Naive thymus-derived CD8-positive, alpha-beta T cell (primary cell): Measurements from ENCODE around the gene PRKCI. TPM values are rescaled to one million over a fixed set of nuclear protein-coding genes. Genes with fewer than 3 reads are reported as not detected.
"Not testable (repeated sequence)": the region's sequence is repeated elsewhere in the genome, so short reads cannot be mapped to it uniquely, and the experiment has no call there.

ENCODE experiments used
- ATAC-seq, 2 donors: fragments of 150-1000 bp; cut with Tn5 transposase in 1 of 2; sonication (Bioruptor Pico), chemical (Tn5 transposase) in 1 of 2; 1 replicate in 1 of 2; 2 replicates in 1 of 2; pipeline ENCODE4 v1.10.0; 2021; ENCODE audit warnings: mild to moderate bottlenecking in 2 of 2, moderate library complexity in 2 of 2
- POLR2A ChIA-PET: fragments of 350-600 bp; sonication (Branson Sonifier 250); formaldehyde crosslinking; loops from one replicate; lab custom pipeline; 2021; ENCODE audit warnings: antibody characterized with exemption; lab: Charles Lee
- DNase-seq, 10 donors: peaks; one replicate each; pipeline versions ENCODE4 v3.0.0 to v3.0.0-alpha.2; 2020 to 2022
- H3K27ac Mint-ChIP-seq, 10 donors: one replicate each; pipeline ENCODE4 v1.8.0; 2020 to 2022; ENCODE audit warnings: mild to moderate bottlenecking in 10 of 10, mixed read lengths in 10 of 10, moderate library complexity in 4 of 10, inconsistent platforms in 1 of 10
- H3K27me3 Mint-ChIP-seq, 5 donors: one replicate each; pipeline ENCODE4 v1.8.0; 2021 to 2022; ENCODE audit warnings: mixed read lengths in 5 of 5
- H3K36me3 Mint-ChIP-seq, 3 donors: one replicate each; pipeline ENCODE4 v1.8.0; 2020 to 2022; ENCODE audit warnings: mixed read lengths in 3 of 3, mild to moderate bottlenecking in 2 of 3, inconsistent platforms in 1 of 3
- H3K4me1 Mint-ChIP-seq, 4 donors: one replicate each; pipeline ENCODE4 v1.8.0; 2021 to 2022; ENCODE audit warnings: mixed read lengths in 4 of 4
- H3K4me3 Mint-ChIP-seq, 10 donors: one replicate each; pipeline ENCODE4 v1.8.0; 2020 to 2022; ENCODE audit warnings: mild to moderate bottlenecking in 10 of 10, mixed read lengths in 10 of 10, moderate library complexity in 6 of 10, inconsistent platforms in 1 of 10
- H3K9me3 Mint-ChIP-seq, 9 donors: one replicate each; pipeline ENCODE4 v1.8.0; 2020 to 2022; ENCODE audit warnings: mixed read lengths in 9 of 9, mild to moderate bottlenecking in 3 of 9, inconsistent platforms in 1 of 9, moderate library complexity in 1 of 9
- polyA plus RNA-seq, 3 donors: library from polyadenylated mRNA; unstranded; fragments of 300-500 nt; fragmentation: Illumina TruSeq; gene quantifications; one replicate each; pipeline ENCODE4 v1.2.3, GENCODE V29; 2021
- total RNA-seq, 8 experiments: library from RNA in 2 of 8; stranded (reverse) in 2 of 8; gene quantifications; one replicate each; pipeline ENCODE4 v1.2.3 and lab custom pipeline; 2021 to 2026

Gene PRKCI
- total and polyA plus RNA-seq, 5 experiments from 2014 or later: 10.8 to 27.8 (median 15.0) TPM

GRCh38 chr3:170270282-170270881 lies 48.2 kb downstream of the PRKCI start:
- Mint-ChIP-seq H3K4me3 (no peak overlapping the region), H3K27me3 (no peaks in the 10 kb centered on the region), H3K9me3 (no peaks in the 10 kb centered on the region), H3K36me3 (peaks cover 19 to 66% (median 26%) of the 10 kb centered on the region in 3 donors), H3K4me1 (no peaks in the 10 kb centered on the region), H3K27ac (no peak overlapping the region)
- no peak for ATAC-seq
- DNase-seq: no peak
- POLR2A ChIA-PET: interaction anchor here (0.6 to 0.9 kb wide), 2 partner anchors 32 to 90 kb away, joined by 3 to 5 read pairs; no protein-coding TSS in a partner anchor

GRCh38 chr3:170274641-170275040 lies 52.4 kb downstream of the PRKCI start:
- no peaks in the 10 kb centered on the region for H3K9me3 Mint-ChIP-seq
- no peak for ATAC-seq
- H3K36me3 Mint-ChIP-seq: peaks cover 19 to 68% (median 32%) of the 10 kb centered on the region in 3 donors

GRCh38 chr3:170275832-170276231 lies 53.6 kb downstream of the PRKCI start:
- Mint-ChIP-seq H3K4me1 (peaks cover 8 to 24% (median 20%) of the 10 kb centered on the region in 4 donors), H3K27ac (peak overlapping the region in 1 of 10 donors; percentile 20), H3K4me3 (no peak overlapping the region), H3K27me3 (no peaks in the 10 kb centered on the region), H3K36me3 (peaks cover 19 to 67% (median 36%) of the 10 kb centered on the region in 3 donors), H3K9me3 (no peaks in the 10 kb centered on the region)
- POLR2A ChIA-PET: interaction anchor here (0.7 kb wide), 2 partner anchors 8 to 95 kb away, joined by 3 read pairs; no protein-coding TSS in a partner anchor
- ATAC-seq (no peak), DNase-seq (no peak)

More at GRCh38 chr3:170274641-170275040, 52.4 kb downstream of the PRKCI start:
- DNase-seq: no peak
- no peaks in the 10 kb centered on the region for H3K27me3 Mint-ChIP-seq
- H3K4me1 Mint-ChIP-seq: peaks cover 8 to 24% (median 20%) of the 10 kb centered on the region in 4 donors
- POLR2A ChIA-PET: no interaction called here
- peak overlapping the region in 2 of 10 donors; percentile 5 to 7 for H3K27ac Mint-ChIP-seq
- no peak overlapping the region for H3K4me3 Mint-ChIP-seq

- POLR2A ChIA-PET, ATAC-seq, H3K27me3 Mint-ChIP-seq, H3K9me3 Mint-ChIP-seq: not testable (repeated sequence)
- DNase-seq: peak in 2 of 10 donors; percentile 11 to 44
- Mint-ChIP-seq H3K4me3 (peak overlapping the region; percentile 29 to 87 (median 68)), H3K4me1 (peaks cover 8 to 24% (median 20%) of the 10 kb centered on the region in 4 donors), H3K27ac (peak overlapping the region in 8 of 10 donors; percentile 31 to 93 (median 73)), H3K36me3 (peaks cover 10 to 67% (median 28%) of the 10 kb centered on the region in 3 donors)
These were observed 55.1 kb downstream of the PRKCI start for GRCh38 chr3:170277311-170277710.

- Mint-ChIP-seq H3K36me3 (peaks cover 6 to 66% (median 28%) of the 10 kb centered on the region in 3 donors), H3K27me3 (no peaks in the 10 kb centered on the region), H3K4me1 (peaks cover 8 to 24% (median 20%) of the 10 kb centered on the region in 4 donors), H3K4me3 (peak overlapping the region; percentile 55 to 87 (median 76)), H3K27ac (peak overlapping the region; percentile 67 to 93 (median 78)), H3K9me3 (no peaks in the 10 kb centered on the region)
- DNase-seq (peak in 3 of 10 donors; percentile 10 to 26 (median 22)), ATAC-seq (no peak)
- POLR2A ChIA-PET: interaction anchor here (0.8 kb wide), 1 partner anchor 79 kb away, joined by 3 read pairs; no protein-coding TSS in a partner anchor
These were observed 55.8 kb downstream of the PRKCI start for GRCh38 chr3:170277833-170278580.

GRCh38 chr3:170278627-170279026 lies 56.4 kb downstream of the PRKCI start:
- Mint-ChIP-seq H3K27me3 (no peaks in the 10 kb centered on the region), H3K4me3 (no peak overlapping the region), H3K9me3 (no peaks in the 10 kb centered on the region), H3K4me1 (peaks cover 8 to 24% (median 20%) of the 10 kb centered on the region in 4 donors), H3K36me3 (peaks cover 6 to 63% (median 22%) of the 10 kb centered on the region in 3 donors), H3K27ac (peak overlapping the region in 4 of 10 donors; percentile 43 to 80 (median 78))
- DNase-seq (no peak), ATAC-seq (no peak)
- POLR2A ChIA-PET: no interaction called here

GRCh38 chr3:170290194-170290593 lies 68.0 kb downstream of the PRKCI start:
- no peak overlapping the region for H3K27ac Mint-ChIP-seq
- no peak for ATAC-seq
- POLR2A ChIA-PET: no interaction called here

GRCh38 chr3:170295586-170295985 lies 73.4 kb downstream of the PRKCI start:
- DNase-seq: no peak
- POLR2A ChIA-PET: no interaction called here
- H3K27ac Mint-ChIP-seq: no peak overlapping the region
- no peaks in the 10 kb centered on the region for H3K27me3 Mint-ChIP-seq
- peaks cover 0 to 37% (median 19%) of the 10 kb centered on the region in 3 donors for H3K36me3 Mint-ChIP-seq
- no peak overlapping the region for H3K4me3 Mint-ChIP-seq
- no peak for ATAC-seq
- H3K4me1 Mint-ChIP-seq: no peaks in the 10 kb centered on the region
- no peaks in the 10 kb centered on the region for H3K9me3 Mint-ChIP-seq

More at GRCh38 chr3:170290194-170290593, 68.0 kb downstream of the PRKCI start:
- DNase-seq: no peak
- H3K9me3 Mint-ChIP-seq: no peaks in the 10 kb centered on the region
- H3K4me3 Mint-ChIP-seq: no peak overlapping the region
- no peaks in the 10 kb centered on the region for H3K27me3 Mint-ChIP-seq
- H3K36me3 Mint-ChIP-seq: peaks cover 0 to 31% (median 21%) of the 10 kb centered on the region in 3 donors
- H3K4me1 Mint-ChIP-seq: no peaks in the 10 kb centered on the region

- no peak for ATAC-seq
- Mint-ChIP-seq H3K4me3 (no peak overlapping the region), H3K36me3 (peaks cover 0 to 32% (median 19%) of the 10 kb centered on the region in 3 donors), H3K27me3 (no peaks in the 10 kb centered on the region), H3K4me1 (no peaks in the 10 kb centered on the region), H3K9me3 (no peaks in the 10 kb centered on the region), H3K27ac (peak overlapping the region in 1 of 10 donors; percentile 8)
- POLR2A ChIA-PET: no interaction called here
- DNase-seq: no peak
These were observed 74.5 kb downstream of the PRKCI start for GRCh38 chr3:170296703-170297102.

- Mint-ChIP-seq H3K36me3 (peaks cover 0 to 25% (median 10%) of the 10 kb centered on the region in 3 donors), H3K27ac (no peak overlapping the region), H3K4me3 (no peak overlapping the region), H3K27me3 (no peaks in the 10 kb centered on the region), H3K4me1 (no peaks in the 10 kb centered on the region), H3K9me3 (no peaks in the 10 kb centered on the region)
- ATAC-seq (no peak), DNase-seq (no peak)
- POLR2A ChIA-PET: interaction anchor here (0.8 kb wide), 1 partner anchor 55 kb away, joined by 3 read pairs; no protein-coding TSS in a partner anchor
These were observed 79.2 kb downstream of the PRKCI start for GRCh38 chr3:170301405-170301804.

GRCh38 chr3:170302008-170302407 lies 79.8 kb downstream of the PRKCI start:
- H3K36me3 Mint-ChIP-seq: peaks cover 0 to 22% (median 7%) of the 10 kb centered on the region in 3 donors
- no peaks in the 10 kb centered on the region for H3K27me3 Mint-ChIP-seq
- no peak overlapping the region for H3K27ac Mint-ChIP-seq
- H3K4me1 Mint-ChIP-seq: no peaks in the 10 kb centered on the region
- no peak overlapping the region for H3K4me3 Mint-ChIP-seq
- POLR2A ChIA-PET: no interaction called here
- no peak for DNase-seq
- no peak for ATAC-seq
- no peaks in the 10 kb centered on the region for H3K9me3 Mint-ChIP-seq

GRCh38 chr3:170306015-170306414 lies 83.8 kb downstream of the PRKCI start:
- Mint-ChIP-seq H3K27ac (no peak overlapping the region), H3K4me1 (peaks cover 0 to 10% (median 0%) of the 10 kb centered on the region in 4 donors), H3K4me3 (no peak overlapping the region), H3K36me3 (peaks cover 0 to 5% (median 0%) of the 10 kb centered on the region in 3 donors), H3K9me3 (no peaks in the 10 kb centered on the region), H3K27me3 (no peaks in the 10 kb centered on the region)
- ATAC-seq (no peak), DNase-seq (no peak)
- POLR2A ChIA-PET: no interaction called here
